ENCODE measurements around the gene GPC6. TPM values are rescaled to one million over a fixed set of nuclear protein-coding genes. Genes with fewer than 3 reads are reported as not detected.

Gene GPC6
- total RNA-seq, 1 donor from 2014 or later = 5.5 TPM

GRCh38 chr13:93378184-93378583 lies 151.6 kb downstream of the GPC6 start:
- Histone ChIP-seq H3K4me3 (ENCODE audit: low read depth, low read length) (no peak overlapping the region), H3K27me3 (ENCODE audit: control insufficient read depth, insufficient read depth, low read length) (no peaks in the 10 kb centered on the region), H3K36me3 (ENCODE audit: control insufficient read depth, insufficient read depth, low read length) (no peaks in the 10 kb centered on the region)
- no peak for TF ChIP-seq CTCF (IDR thresholded peaks at IDR 0.05; ENCODE audit: insufficient read depth, low read length, severe bottlenecking)
- DNase-seq (ENCODE audit: low read depth) (no peak), FAIRE-seq (no peak)

- no peak for TF ChIP-seq CTCF (IDR thresholded peaks at IDR 0.05; ENCODE audit: insufficient read depth, low read length, severe bottlenecking)
- Histone ChIP-seq H3K36me3 (ENCODE audit: control insufficient read depth, insufficient read depth, low read length) (no peaks in the 10 kb centered on the region), H3K4me3 (ENCODE audit: low read depth, low read length) (no peak overlapping the region), H3K27me3 (ENCODE audit: control insufficient read depth, insufficient read depth, low read length) (no peaks in the 10 kb centered on the region)
- DNase-seq (ENCODE audit: low read depth) (no peak), FAIRE-seq (no peak)
Observed at GRCh38 chr13:93386116-93386515, 159.5 kb downstream of the GPC6 start.

- FAIRE-seq (no peak), DNase-seq (ENCODE audit: low read depth) (peak; percentile 60)
- Histone ChIP-seq H3K4me3 (ENCODE audit: low read depth, low read length) (no peak overlapping the region), H3K27me3 (ENCODE audit: control insufficient read depth, insufficient read depth, low read length) (no peaks in the 10 kb centered on the region), H3K36me3 (ENCODE audit: control insufficient read depth, insufficient read depth, low read length) (no peaks in the 10 kb centered on the region)
- TF ChIP-seq CTCF (IDR thresholded peaks at IDR 0.05; ENCODE audit: insufficient read depth, low read length, severe bottlenecking) = no peak
Observed at GRCh38 chr13:93388701-93389100, 162.1 kb downstream of the GPC6 start.

- Histone ChIP-seq H3K27me3 (ENCODE audit: control insufficient read depth, insufficient read depth, low read length) (no peaks in the 10 kb centered on the region), H3K36me3 (ENCODE audit: control insufficient read depth, insufficient read depth, low read length) (no peaks in the 10 kb centered on the region), H3K4me3 (ENCODE audit: low read depth, low read length) (no peak overlapping the region)
- DNase-seq (ENCODE audit: low read depth) (no peak), FAIRE-seq (no peak)
- TF ChIP-seq CTCF (IDR thresholded peaks at IDR 0.05; ENCODE audit: insufficient read depth, low read length, severe bottlenecking) = no peak
Observed at GRCh38 chr13:93397619-93398018, 171.0 kb downstream of the GPC6 start.

GRCh38 chr13:93398167-93399035 lies 171.8 kb downstream of the GPC6 start:
- Histone ChIP-seq H3K36me3 (ENCODE audit: control insufficient read depth, insufficient read depth, low read length) (no peaks in the 10 kb centered on the region), H3K27me3 (ENCODE audit: control insufficient read depth, insufficient read depth, low read length) (no peaks in the 10 kb centered on the region), H3K4me3 (ENCODE audit: low read depth, low read length) (no peak overlapping the region)
- DNase-seq (ENCODE audit: low read depth) = peak; percentile 8
- no peak for TF ChIP-seq CTCF (IDR thresholded peaks at IDR 0.05; ENCODE audit: insufficient read depth, low read length, severe bottlenecking)
- FAIRE-seq = no peak
